K562 (cell line): ENCODE data around the gene HDC.

Experiments used
- DPF2 ChIP-seq: fragments of 450-650 bp; IDR thresholded peaks from 2 replicates; pipeline ENCODE4 v1.6.1; 2016
- HDGF ChIP-seq: fragments of 450-650 bp; IDR thresholded peaks from 2 replicates; pipeline ENCODE4 v1.6.1; 2016
- POLR2A ChIP-seq: fragments of 450-650 bp; conservative IDR thresholded peaks from 2 replicates; pipeline ENCODE4 v1.6.1; 2016
- SRF ChIP-seq, 2 experiments: fragments of 250-450, 450-650 bp in 1 of 2; sonication (Bioruptor Pico) in 1 of 2; sonication (generic) in 1 of 2; formaldehyde crosslinking; IDR thresholded peaks; 2 replicates each; pipeline versions ENCODE4 v1.5.0 to v1.5.1; 2020 to 2022; ENCODE audit warnings: mild to moderate bottlenecking in 1 of 2, missing genetic modification reagents in 1 of 2
- ZNF408 ChIP-seq: fragments of 250-450 bp; sonication (Bioruptor Pico); IDR thresholded peaks from 2 replicates; pipeline ENCODE4 v1.4.0; 2020; ENCODE audit warnings: low read depth, mild to moderate bottlenecking, moderate library complexity
- TF ChIP-seq, protein P1 (sequence below), 2 experiments: fragments of 450-650 bp in 1 of 2; sonication (generic) in 1 of 2; formaldehyde crosslinking in 1 of 2; IDR thresholded peaks; 2 replicates each; pipeline versions ENCODE4 v1.7.1 to v1.9.0; 2016 to 2022; ENCODE audit warnings: inconsistent platforms in 1 of 2, mild to moderate bottlenecking in 1 of 2, missing genetic modification reagents in 1 of 2
- TF ChIP-seq, protein P2 (sequence below), 3 experiments: IDR thresholded peaks in 2 of 3; conservative IDR thresholded peaks in 1 of 3; 2 replicates each; pipeline ENCODE4 v1.5.1; 2011 to 2012; ENCODE audit warnings: low read length in 3 of 3, mild to moderate bottlenecking in 3 of 3, control low read depth in 2 of 3, improper control_type of control experiment in 1 of 3, inconsistent platforms in 1 of 3, low read depth in 1 of 3, mixed read lengths in 1 of 3, moderate library complexity in 1 of 3; ENCODE audit not compliant: insufficient read depth in 2 of 3
- TF ChIP-seq, protein P3 (sequence below): sonication (generic); formaldehyde crosslinking; IDR thresholded peaks from 2 replicates; pipeline ENCODE4 v1.8.1; 2023; ENCODE audit warnings: missing genetic modification reagents, mild to moderate bottlenecking, borderline replicate concordance
- TF ChIP-seq, protein P4 (sequence below): fragments of 450-650 bp; conservative IDR thresholded peaks from 2 replicates; pipeline ENCODE4 v1.6.1; 2016; ENCODE audit warnings: missing genetic modification characterization, low read depth, mild to moderate bottlenecking, control low read depth, missing compliant biosample characterization

DNA sequence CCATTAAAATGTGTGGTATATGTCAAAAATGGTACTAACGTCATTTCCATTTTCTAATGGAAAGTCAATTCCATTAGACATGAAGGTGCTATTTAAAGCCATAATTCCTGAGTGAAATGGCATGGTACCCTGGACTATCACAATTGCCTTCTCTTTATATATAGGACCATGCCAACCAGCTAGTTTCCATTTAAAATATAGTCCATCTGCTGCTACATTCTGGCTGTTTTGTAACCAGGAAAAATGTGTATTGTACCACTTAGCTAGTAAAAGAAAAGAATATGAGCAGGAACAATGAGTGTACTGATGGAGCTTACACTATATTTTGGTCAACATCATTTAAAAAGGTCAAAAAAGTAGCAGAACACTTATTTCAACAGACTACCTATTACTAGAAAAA is 30.4 kb upstream of the HDC start:
- TF ChIP-seq HDGF (no peak), POLR2A (no peak), ZNF408 (no peak), DPF2 (no peak), SRF (CRISPR knock-in tag; IDR thresholded peaks at IDR 0.05) (no peak)
- TF ChIP-seq, protein P1, sequence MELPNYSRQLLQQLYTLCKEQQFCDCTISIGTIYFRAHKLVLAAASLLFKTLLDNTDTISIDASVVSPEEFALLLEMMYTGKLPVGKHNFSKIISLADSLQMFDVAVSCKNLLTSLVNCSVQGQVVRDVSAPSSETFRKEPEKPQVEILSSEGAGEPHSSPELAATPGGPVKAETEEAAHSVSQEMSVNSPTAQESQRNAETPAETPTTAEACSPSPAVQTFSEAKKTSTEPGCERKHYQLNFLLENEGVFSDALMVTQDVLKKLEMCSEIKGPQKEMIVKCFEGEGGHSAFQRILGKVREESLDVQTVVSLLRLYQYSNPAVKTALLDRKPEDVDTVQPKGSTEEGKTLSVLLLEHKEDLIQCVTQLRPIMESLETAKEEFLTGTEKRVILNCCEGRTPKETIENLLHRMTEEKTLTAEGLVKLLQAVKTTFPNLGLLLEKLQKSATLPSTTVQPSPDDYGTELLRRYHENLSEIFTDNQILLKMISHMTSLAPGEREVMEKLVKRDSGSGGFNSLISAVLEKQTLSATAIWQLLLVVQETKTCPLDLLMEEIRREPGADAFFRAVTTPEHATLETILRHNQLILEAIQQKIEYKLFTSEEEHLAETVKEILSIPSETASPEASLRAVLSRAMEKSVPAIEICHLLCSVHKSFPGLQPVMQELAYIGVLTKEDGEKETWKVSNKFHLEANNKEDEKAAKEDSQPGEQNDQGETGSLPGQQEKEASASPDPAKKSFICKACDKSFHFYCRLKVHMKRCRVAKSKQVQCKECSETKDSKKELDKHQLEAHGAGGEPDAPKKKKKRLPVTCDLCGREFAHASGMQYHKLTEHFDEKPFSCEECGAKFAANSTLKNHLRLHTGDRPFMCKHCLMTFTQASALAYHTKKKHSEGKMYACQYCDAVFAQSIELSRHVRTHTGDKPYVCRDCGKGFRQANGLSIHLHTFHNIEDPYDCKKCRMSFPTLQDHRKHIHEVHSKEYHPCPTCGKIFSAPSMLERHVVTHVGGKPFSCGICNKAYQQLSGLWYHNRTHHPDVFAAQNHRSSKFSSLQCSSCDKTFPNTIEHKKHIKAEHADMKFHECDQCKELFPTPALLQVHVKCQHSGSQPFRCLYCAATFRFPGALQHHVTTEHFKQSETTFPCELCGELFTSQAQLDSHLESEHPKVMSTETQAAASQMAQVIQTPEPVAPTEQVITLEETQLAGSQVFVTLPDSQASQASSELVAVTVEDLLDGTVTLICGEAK (IDR thresholded peaks at IDR 0.05) = no peak
- TF ChIP-seq, protein P1 (CRISPR knock-in tag; IDR thresholded peaks at IDR 0.05) = no peak
- TF ChIP-seq, protein P2, sequence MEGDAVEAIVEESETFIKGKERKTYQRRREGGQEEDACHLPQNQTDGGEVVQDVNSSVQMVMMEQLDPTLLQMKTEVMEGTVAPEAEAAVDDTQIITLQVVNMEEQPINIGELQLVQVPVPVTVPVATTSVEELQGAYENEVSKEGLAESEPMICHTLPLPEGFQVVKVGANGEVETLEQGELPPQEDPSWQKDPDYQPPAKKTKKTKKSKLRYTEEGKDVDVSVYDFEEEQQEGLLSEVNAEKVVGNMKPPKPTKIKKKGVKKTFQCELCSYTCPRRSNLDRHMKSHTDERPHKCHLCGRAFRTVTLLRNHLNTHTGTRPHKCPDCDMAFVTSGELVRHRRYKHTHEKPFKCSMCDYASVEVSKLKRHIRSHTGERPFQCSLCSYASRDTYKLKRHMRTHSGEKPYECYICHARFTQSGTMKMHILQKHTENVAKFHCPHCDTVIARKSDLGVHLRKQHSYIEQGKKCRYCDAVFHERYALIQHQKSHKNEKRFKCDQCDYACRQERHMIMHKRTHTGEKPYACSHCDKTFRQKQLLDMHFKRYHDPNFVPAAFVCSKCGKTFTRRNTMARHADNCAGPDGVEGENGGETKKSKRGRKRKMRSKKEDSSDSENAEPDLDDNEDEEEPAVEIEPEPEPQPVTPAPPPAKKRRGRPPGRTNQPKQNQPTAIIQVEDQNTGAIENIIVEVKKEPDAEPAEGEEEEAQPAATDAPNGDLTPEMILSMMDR (IDR thresholded peaks at IDR 0.05 in 2 of 3, conservative IDR thresholded peaks at IDR 0.05 in 1 of 3; ENCODE audit: insufficient read depth in 2 of 3, low read depth in 1 of 3, low read length in 3 of 3) = no peak
- TF ChIP-seq, protein P3, sequence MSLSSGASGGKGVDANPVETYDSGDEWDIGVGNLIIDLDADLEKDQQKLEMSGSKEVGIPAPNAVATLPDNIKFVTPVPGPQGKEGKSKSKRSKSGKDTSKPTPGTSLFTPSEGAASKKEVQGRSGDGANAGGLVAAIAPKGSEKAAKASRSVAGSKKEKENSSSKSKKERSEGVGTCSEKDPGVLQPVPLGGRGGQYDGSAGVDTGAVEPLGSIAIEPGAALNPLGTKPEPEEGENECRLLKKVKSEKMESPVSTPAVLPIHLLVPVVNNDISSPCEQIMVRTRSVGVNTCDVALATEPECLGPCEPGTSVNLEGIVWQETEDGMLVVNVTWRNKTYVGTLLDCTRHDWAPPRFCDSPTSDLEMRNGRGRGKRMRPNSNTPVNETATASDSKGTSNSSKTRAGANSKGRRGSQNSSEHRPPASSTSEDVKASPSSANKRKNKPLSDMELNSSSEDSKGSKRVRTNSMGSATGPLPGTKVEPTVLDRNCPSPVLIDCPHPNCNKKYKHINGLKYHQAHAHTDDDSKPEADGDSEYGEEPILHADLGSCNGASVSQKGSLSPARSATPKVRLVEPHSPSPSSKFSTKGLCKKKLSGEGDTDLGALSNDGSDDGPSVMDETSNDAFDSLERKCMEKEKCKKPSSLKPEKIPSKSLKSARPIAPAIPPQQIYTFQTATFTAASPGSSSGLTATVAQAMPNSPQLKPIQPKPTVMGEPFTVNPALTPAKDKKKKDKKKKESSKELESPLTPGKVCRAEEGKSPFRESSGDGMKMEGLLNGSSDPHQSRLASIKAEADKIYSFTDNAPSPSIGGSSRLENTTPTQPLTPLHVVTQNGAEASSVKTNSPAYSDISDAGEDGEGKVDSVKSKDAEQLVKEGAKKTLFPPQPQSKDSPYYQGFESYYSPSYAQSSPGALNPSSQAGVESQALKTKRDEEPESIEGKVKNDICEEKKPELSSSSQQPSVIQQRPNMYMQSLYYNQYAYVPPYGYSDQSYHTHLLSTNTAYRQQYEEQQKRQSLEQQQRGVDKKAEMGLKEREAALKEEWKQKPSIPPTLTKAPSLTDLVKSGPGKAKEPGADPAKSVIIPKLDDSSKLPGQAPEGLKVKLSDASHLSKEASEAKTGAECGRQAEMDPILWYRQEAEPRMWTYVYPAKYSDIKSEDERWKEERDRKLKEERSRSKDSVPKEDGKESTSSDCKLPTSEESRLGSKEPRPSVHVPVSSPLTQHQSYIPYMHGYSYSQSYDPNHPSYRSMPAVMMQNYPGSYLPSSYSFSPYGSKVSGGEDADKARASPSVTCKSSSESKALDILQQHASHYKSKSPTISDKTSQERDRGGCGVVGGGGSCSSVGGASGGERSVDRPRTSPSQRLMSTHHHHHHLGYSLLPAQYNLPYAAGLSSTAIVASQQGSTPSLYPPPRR = no peak
- TF ChIP-seq, protein P4, sequence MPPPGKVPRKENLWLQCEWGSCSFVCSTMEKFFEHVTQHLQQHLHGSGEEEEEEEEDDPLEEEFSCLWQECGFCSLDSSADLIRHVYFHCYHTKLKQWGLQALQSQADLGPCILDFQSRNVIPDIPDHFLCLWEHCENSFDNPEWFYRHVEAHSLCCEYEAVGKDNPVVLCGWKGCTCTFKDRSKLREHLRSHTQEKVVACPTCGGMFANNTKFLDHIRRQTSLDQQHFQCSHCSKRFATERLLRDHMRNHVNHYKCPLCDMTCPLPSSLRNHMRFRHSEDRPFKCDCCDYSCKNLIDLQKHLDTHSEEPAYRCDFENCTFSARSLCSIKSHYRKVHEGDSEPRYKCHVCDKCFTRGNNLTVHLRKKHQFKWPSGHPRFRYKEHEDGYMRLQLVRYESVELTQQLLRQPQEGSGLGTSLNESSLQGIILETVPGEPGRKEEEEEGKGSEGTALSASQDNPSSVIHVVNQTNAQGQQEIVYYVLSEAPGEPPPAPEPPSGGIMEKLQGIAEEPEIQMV (tag) = no peak
